HCT116 (cell line): ENCODE data around the gene PRELP. TPM values are rescaled to one million over a fixed set of nuclear protein-coding genes. Genes with fewer than 3 reads are reported as not detected.

Source experiments
- ATAC-seq: fragments of 200-7000 bp; cut with Tn5 transposase; 2 replicates; pipeline ENCODE4 v1.9.1; 2020; ENCODE audit warnings: mild to moderate bottlenecking, moderate library complexity
- BruUV-seq: library from RNA; stranded (reverse); fragments of 400-500 nt; replicated peaks from 2 replicates; lab custom pipeline; 2021; lab: Mats Ljungman, UMichigan
- CTCF ChIA-PET: fragments of 300-600 bp; sonication (Branson Sonifier 250); formaldehyde crosslinking; loops from one replicate; lab custom pipeline; 2021; ENCODE audit warnings: antibody characterized with exemption; lab: Charles Lee
- POLR2A ChIA-PET: fragments of 300-600, 350-600 bp; sonication (Branson Sonifier 250); formaldehyde crosslinking; loops from one replicate; lab custom pipeline; 2021; ENCODE audit warnings: antibody characterized with exemption; lab: Charles Lee
- RAD21 ChIA-PET, 2 experiments: fragments of 300-600 bp; sonication (Branson Sonifier 250); formaldehyde crosslinking; loops; one replicate each; lab custom pipeline; 2023; ENCODE audit warnings: low total read pairs in 2 of 2; ENCODE audit not compliant: uncharacterized antibody in 2 of 2, unreplicated experiment in 2 of 2, low non-redundant PET in 1 of 2; lab: Charles Lee
- DNase-seq: peaks from one replicate; pipeline ENCODE4 v3.0.0-alpha.2; 2010; ENCODE audit warnings: low read depth, low spot score
- H2AFZ ChIP-seq: fragments of 200-600 bp; shearing (Covaris generic), sonication (generic); 2 replicates; pipeline ENCODE4 v1.6.1; 2017; ENCODE audit warnings: low read depth, mixed run types, mixed read lengths, antibody characterized with exemption, low read length; ENCODE audit not compliant: poor library complexity, severe bottlenecking
- H3K27ac ChIP-seq: 2 replicates; pipeline ENCODE4 v1.5.1; 2012; ENCODE audit warnings: low read depth, low read length
- H3K27me3 ChIP-seq: fragments of 200-600 bp; sonication (generic); 2 replicates; pipeline ENCODE4 v1.6.1; 2016; ENCODE audit warnings: mixed run types, low read length, mixed read lengths; ENCODE audit not compliant: insufficient read depth
- H3K36me3 ChIP-seq, 2 experiments: fragments of 200-500 bp in 1 of 2; fragments of 200-600 bp in 1 of 2; sonication (Bioruptor generic) in 1 of 2; sonication (generic) in 1 of 2; 2 replicates each; pipeline versions ENCODE4 v1.5.1 to v1.6.1; 2014 to 2016; ENCODE audit warnings: low read length in 2 of 2, inconsistent platforms in 1 of 2, mixed read lengths in 1 of 2, mixed run types in 1 of 2; ENCODE audit not compliant: insufficient read depth in 2 of 2, control insufficient read depth in 1 of 2
- H3K4me1 ChIP-seq, 2 experiments: fragments of 200-600 bp in 1 of 2; sonication (generic) in 1 of 2; 2 replicates each; pipeline versions ENCODE4 v1.5.1 to v1.6.1; 2012 to 2017; ENCODE audit warnings: low read length in 2 of 2, inconsistent platforms in 1 of 2, mild to moderate bottlenecking in 1 of 2, mixed read lengths in 1 of 2, mixed run types in 1 of 2, moderate library complexity in 1 of 2; ENCODE audit not compliant: insufficient read depth in 2 of 2, control insufficient read depth in 1 of 2
- H3K4me2 ChIP-seq: fragments of 200-600 bp; sonication (generic); 2 replicates; pipeline ENCODE4 v1.6.1; 2017; ENCODE audit warnings: mixed run types, low read length, mixed read lengths
- H3K4me3 ChIP-seq, 2 experiments: fragments of 200-600 bp in 1 of 2; sonication (generic) in 1 of 2; replicated peaks in 1 of 2; 2 replicates each; pipeline ENCODE4 v1.5.1; 2011 to 2016; ENCODE audit warnings: low read length in 2 of 2, control low read depth in 1 of 2, low read depth in 1 of 2, mild to moderate bottlenecking in 1 of 2, mixed read lengths in 1 of 2, mixed run types in 1 of 2
- H3K79me2 ChIP-seq: fragments of 200-600 bp; sonication (generic); 2 replicates; pipeline ENCODE4 v1.6.1; 2017; ENCODE audit warnings: mild to moderate bottlenecking, mixed run types, low read length, moderate library complexity, mixed read lengths; ENCODE audit not compliant: insufficient read depth
- H3K9ac ChIP-seq: fragments of 200-600 bp; sonication (generic); 2 replicates; pipeline ENCODE4 v1.6.1; 2016; ENCODE audit warnings: low read length, mixed read lengths
- H3K9me2 ChIP-seq: fragments of 200-600 bp; sonication (generic), shearing (Covaris generic); 2 replicates; pipeline ENCODE4 v1.6.1; 2017; ENCODE audit warnings: mixed run types, mild to moderate bottlenecking, moderate library complexity; ENCODE audit not compliant: insufficient read depth
- H3K9me3 ChIP-seq, 2 experiments: fragments of 200-500 bp in 1 of 2; fragments of 200-600 bp in 1 of 2; sonication (Bioruptor generic) in 1 of 2; sonication (generic) in 1 of 2; 2 replicates each; pipeline ENCODE4 v1.6.1; 2014 to 2017; ENCODE audit warnings: low read length in 2 of 2, mixed read lengths in 2 of 2, inconsistent platforms in 1 of 2, low read depth in 1 of 2, mild to moderate bottlenecking in 1 of 2, mixed run types in 1 of 2, moderate library complexity in 1 of 2; ENCODE audit not compliant: control insufficient read depth in 1 of 2, insufficient read depth in 1 of 2
- H4K20me1 ChIP-seq: fragments of 200-600 bp; sonication (generic), shearing (Covaris generic); 2 replicates; pipeline ENCODE4 v1.6.1; 2017; ENCODE audit warnings: mixed run types, mild to moderate bottlenecking, moderate library complexity; ENCODE audit not compliant: insufficient read depth
- CBX3 ChIP-seq: IDR thresholded peaks from 2 replicates; pipeline ENCODE4 v1.6.1; 2012; ENCODE audit warnings: low read depth
- CEBPB ChIP-seq: IDR thresholded peaks from 2 replicates; pipeline ENCODE4 v1.6.1; 2012; ENCODE audit warnings: low read depth
- CTCF ChIP-seq, 3 experiments: fragments of 200-600 bp in 1 of 3; sonication (generic) in 1 of 3; IDR thresholded peaks in 2 of 3; conservative IDR thresholded peaks in 1 of 3; 2 replicates each; pipeline ENCODE4 v1.5.1; 2012 to 2017; ENCODE audit warnings: low read depth in 2 of 3, low read length in 2 of 3, antibody characterized with exemption in 1 of 3, borderline replicate concordance in 1 of 3, control low read depth in 1 of 3, mild to moderate bottlenecking in 1 of 3, mixed read lengths in 1 of 3, mixed run types in 1 of 3, moderate library complexity in 1 of 3; ENCODE audit not compliant: insufficient read depth in 1 of 3
- ELF1 ChIP-seq: IDR thresholded peaks from 2 replicates; pipeline ENCODE4 v1.6.1; 2012; ENCODE audit warnings: low read depth, borderline replicate concordance
- EZH2phosphoT487 ChIP-seq: fragments of 200-600 bp; IDR thresholded peaks from 2 replicates; pipeline ENCODE4 v1.6.1; 2018; ENCODE audit warnings: antibody characterized with exemption, borderline replicate concordance
- POLR2A ChIP-seq: IDR thresholded peaks from 2 replicates; pipeline ENCODE4 v1.7.0; 2011; ENCODE audit warnings: borderline replicate concordance; ENCODE audit not compliant: insufficient read depth, insufficient read length; ENCODE audit errors: extremely low read depth
- POLR2AphosphoS5 ChIP-seq: IDR thresholded peaks from 2 replicates; pipeline ENCODE4 v1.6.1; 2011; ENCODE audit warnings: mild to moderate bottlenecking, low read depth, low read length, moderate library complexity
- SIN3A ChIP-seq: IDR thresholded peaks from 2 replicates; pipeline ENCODE4 v1.6.1; 2012; ENCODE audit warnings: low read depth
- SP1 ChIP-seq: IDR thresholded peaks from 2 replicates; pipeline ENCODE4 v1.6.1; 2012; ENCODE audit warnings: low read depth
- TCF7L2 ChIP-seq: IDR thresholded peaks from 2 replicates; pipeline ENCODE4 v1.7.0; 2011; ENCODE audit warnings: borderline replicate concordance, inconsistent platforms; ENCODE audit not compliant: insufficient read depth, insufficient read length; ENCODE audit errors: extremely low read depth
- ZBTB33 ChIP-seq: IDR thresholded peaks from 2 replicates; pipeline ENCODE4 v1.6.1; 2011; ENCODE audit warnings: mild to moderate bottlenecking, low read length, moderate library complexity; ENCODE audit not compliant: insufficient replicate concordance; ENCODE audit errors: extremely low read depth
- ZFX ChIP-seq: fragments of 450-650 bp; IDR thresholded peaks from 2 replicates; pipeline ENCODE4 v1.6.1; 2017
- intact Hi-C: fragments of 100-400 bp; cut with micrococcal nuclease; formaldehyde crosslinking; loops from 2 replicates; pipeline ENCODE4 v1.10.0; 2022
- total RNA-seq: library from RNA; stranded (reverse); gene quantifications from one replicate; pipeline ENCODE4 v1.2.1, GENCODE V29; 2021; ENCODE audit not compliant: unreplicated experiment

Gene PRELP
- total RNA-seq, 1 experiment from 2014 or later: 0.10 TPM

GRCh38 chr1:203455706-203456105, 19.9 kb upstream of the PRELP start:
- BruUV-seq: no TSS peak
- no peak overlapping the region for H3K4me2 ChIP-seq
- H3K79me2 ChIP-seq: no peaks in the 10 kb centered on the region
- no peak overlapping the region for H3K4me3 ChIP-seq
- H3K9me2 ChIP-seq: no peaks in the 10 kb centered on the region
- ChIA-PET CTCF (no interaction called here), POLR2A (no interaction called here), RAD21 (no interaction called here)
- TF ChIP-seq TCF7L2 (no peak), ELF1 (no peak), EZH2phosphoT487 (no peak), SIN3A (no peak)
- no peak overlapping the region for H2AFZ ChIP-seq
- no peak overlapping the region for H3K27ac ChIP-seq
- H3K4me1 ChIP-seq: no peaks in the 10 kb centered on the region
- ATAC-seq: no peak
- no peaks in the 10 kb centered on the region for H3K36me3 ChIP-seq
- no peaks in the 10 kb centered on the region for H3K9me3 ChIP-seq
- intact Hi-C loops: no loop called here
- peaks cover 17% of the 10 kb centered on the region; the same call in 1 of the 2 replicates for H3K27me3 ChIP-seq
- no peaks in the 10 kb centered on the region for H4K20me1 ChIP-seq
- no peak overlapping the region for H3K9ac ChIP-seq
- no peak for DNase-seq

DNA sequence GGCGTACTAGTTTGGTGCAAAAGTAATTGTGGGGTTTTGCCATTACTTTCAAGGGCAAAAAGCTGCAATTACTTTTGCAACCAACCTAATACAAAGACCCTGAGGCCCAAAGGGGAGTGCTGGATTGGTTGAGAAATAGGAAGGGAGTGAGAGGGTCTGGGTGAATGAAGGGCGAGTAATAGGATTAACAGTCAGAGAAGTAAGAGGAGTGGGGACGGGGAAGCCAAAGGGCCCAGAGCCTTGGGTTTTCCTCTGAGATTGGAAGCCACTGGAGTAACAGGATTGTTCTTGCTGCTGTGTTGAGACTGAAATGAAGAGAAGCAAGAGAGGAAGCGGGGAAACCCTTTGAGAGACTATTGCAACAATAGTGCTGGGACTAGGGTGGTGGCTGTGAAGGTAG, 19.0 kb upstream of the PRELP start:
- Histone ChIP-seq H3K79me2 (no peaks in the 10 kb centered on the region), H3K27ac (no peak overlapping the region), H3K9me3 (no peaks in the 10 kb centered on the region), H2AFZ (no peak overlapping the region), H3K4me2 (no peak overlapping the region), H3K4me3 (no peak overlapping the region), H4K20me1 (no peaks in the 10 kb centered on the region), H3K27me3 (peaks cover 17% of the 10 kb centered on the region; the same call in 1 of the 2 replicates), H3K9me2 (no peaks in the 10 kb centered on the region), H3K4me1 (no peaks in the 10 kb centered on the region), H3K9ac (no peak overlapping the region), H3K36me3 (no peaks in the 10 kb centered on the region)
- intact Hi-C loops: no loop called here
- DNase-seq: no peak
- no TSS peak for BruUV-seq
- CTCF ChIA-PET: interaction anchor here (0.9 to 1.1 kb wide), 2 partner anchors 31 to 189 kb away, joined by 4 read pairs; no protein-coding TSS in a partner anchor
- POLR2A ChIA-PET: no interaction called here
- no peak for ATAC-seq
- RAD21 ChIA-PET: no interaction called here
- TF ChIP-seq CBX3 (no peak), CTCF (IDR thresholded peaks at IDR 0.05 in 2 of 3, conservative IDR thresholded peaks at IDR 0.05 in 1 of 3; ENCODE audit: borderline replicate concordance in 1 of 3, insufficient read depth in 1 of 3, low read depth in 2 of 3, low read length in 2 of 3) (no peak), POLR2A (no peak), ZFX (no peak), SP1 (no peak), SIN3A (no peak), POLR2AphosphoS5 (no peak), EZH2phosphoT487 (no peak), CEBPB (no peak), TCF7L2 (no peak), ELF1 (no peak), ZBTB33 (no peak)
